GM21723 (cell line): Measurements from ENCODE around the gene MMEL1.
"Not testable (repeated sequence)": the region's sequence is repeated elsewhere in the genome, so short reads cannot be mapped to it uniquely, and the experiment has no call there.

Experiments used
- ATAC-seq: cut with Tn5 transposase; IDR thresholded peaks from one replicate; pipeline ENCODE4 v1.9.1; 2021; ENCODE audit warnings: mild to moderate bottlenecking, moderate library complexity; ENCODE audit not compliant: unreplicated experiment

The MMEL1 gene

GRCh38 chr1:2575801-2576663, 56.8 kb downstream of the MMEL1 start:
- no peak for ATAC-seq

- ATAC-seq = no peak
These were observed 58.5 kb downstream of the MMEL1 start for GRCh38 chr1:2574350-2574749.

- no peak for ATAC-seq
These were observed 59.4 kb downstream of the MMEL1 start for GRCh38 chr1:2573250-2573920.

- ATAC-seq = no peak
These were observed 61.5 kb downstream of the MMEL1 start for GRCh38 chr1:2571348-2571747.

GRCh38 chr1:2570332-2570731, 62.5 kb downstream of the MMEL1 start:
- ATAC-seq = no peak

GRCh38 chr1:2569703-2570102, 63.1 kb downstream of the MMEL1 start:
- not testable (repeated sequence) for ATAC-seq

GRCh38 chr1:2569060-2569459, 63.8 kb downstream of the MMEL1 start:
- no peak for ATAC-seq

GRCh38 chr1:2568187-2568816, 64.5 kb downstream of the MMEL1 start:
- not testable (repeated sequence) for ATAC-seq

GRCh38 chr1:2567083-2567679, 65.6 kb downstream of the MMEL1 start:
- no peak for ATAC-seq

- no peak for ATAC-seq
These were observed 66.4 kb downstream of the MMEL1 start for GRCh38 chr1:2566101-2567045.

- ATAC-seq = no peak
These were observed 67.9 kb downstream of the MMEL1 start for GRCh38 chr1:2564815-2565374.

GRCh38 chr1:2564006-2564814, 68.6 kb downstream of the MMEL1 start:
- ATAC-seq = no peak

GRCh38 chr1:2563205-2563604, 69.6 kb downstream of the MMEL1 start:
- ATAC-seq = no peak

- ATAC-seq = no peak
These were observed 70.6 kb downstream of the MMEL1 start for GRCh38 chr1:2561898-2562895.

GRCh38 chr1:2561446-2561845, 71.4 kb downstream of the MMEL1 start:
- no peak for ATAC-seq

GRCh38 chr1:2560299-2561073, 72.3 kb downstream of the MMEL1 start:
- no peak for ATAC-seq
